Measurements from ENCODE around the gene TTYH3. TPM values are rescaled to one million over a fixed set of nuclear protein-coding genes. Genes with fewer than 3 reads are reported as not detected.

Gene TTYH3
- total RNA-seq, 1 donor from 2014 or later, result 296 TPM

DNA sequence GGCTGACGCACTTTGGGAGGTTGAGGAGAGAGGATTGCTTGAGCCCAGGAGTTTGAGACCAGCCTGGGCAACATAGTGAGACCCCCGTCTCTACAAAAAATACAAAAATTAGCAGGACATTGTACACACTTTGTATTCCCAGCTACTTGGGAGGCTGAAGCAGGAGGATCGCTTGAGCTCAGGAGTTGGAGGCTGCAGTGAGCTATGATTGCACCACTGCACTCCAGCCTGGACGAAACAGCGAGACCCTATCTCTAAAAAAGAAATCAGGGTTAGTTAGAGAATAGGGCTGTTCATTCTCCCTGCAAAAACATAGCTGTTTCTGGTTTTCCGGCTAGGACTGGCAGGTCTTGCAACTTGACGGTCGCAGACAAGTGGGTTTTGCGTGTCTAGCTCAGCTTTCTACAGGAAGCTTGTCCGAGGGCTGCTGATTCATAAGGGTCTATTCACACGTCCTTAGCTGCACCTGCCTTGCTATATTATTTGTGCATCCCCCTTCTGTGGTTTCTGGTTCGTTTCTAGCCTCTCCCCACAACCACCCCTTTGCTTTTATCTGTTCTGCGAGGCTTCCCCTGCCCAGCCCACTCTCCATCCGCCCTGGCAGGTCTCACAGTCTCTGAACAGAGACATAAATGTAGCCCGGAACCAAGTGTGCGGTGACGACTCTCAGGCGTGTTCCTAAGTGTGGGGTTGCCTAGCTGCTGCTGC, 66.9 kb downstream of the TTYH3 start:
- peaks cover 23% of the 10 kb centered on the region for H3K27me3 Mint-ChIP-seq (ENCODE audit: low read depth)
- no peaks in the 10 kb centered on the region for H3K4me1 Mint-ChIP-seq
- no peak overlapping the region for H3K27ac Mint-ChIP-seq
- H3K36me3 Mint-ChIP-seq, result no peaks in the 10 kb centered on the region
- no peak for DNase-seq (ENCODE audit: low spot score in 2 of 2, unreplicated experiment in 2 of 2)
- H3K4me3 Mint-ChIP-seq, result no peak overlapping the region
- no peaks in the 10 kb centered on the region for H3K9me3 Mint-ChIP-seq
- TF ChIP-seq, protein P1, sequence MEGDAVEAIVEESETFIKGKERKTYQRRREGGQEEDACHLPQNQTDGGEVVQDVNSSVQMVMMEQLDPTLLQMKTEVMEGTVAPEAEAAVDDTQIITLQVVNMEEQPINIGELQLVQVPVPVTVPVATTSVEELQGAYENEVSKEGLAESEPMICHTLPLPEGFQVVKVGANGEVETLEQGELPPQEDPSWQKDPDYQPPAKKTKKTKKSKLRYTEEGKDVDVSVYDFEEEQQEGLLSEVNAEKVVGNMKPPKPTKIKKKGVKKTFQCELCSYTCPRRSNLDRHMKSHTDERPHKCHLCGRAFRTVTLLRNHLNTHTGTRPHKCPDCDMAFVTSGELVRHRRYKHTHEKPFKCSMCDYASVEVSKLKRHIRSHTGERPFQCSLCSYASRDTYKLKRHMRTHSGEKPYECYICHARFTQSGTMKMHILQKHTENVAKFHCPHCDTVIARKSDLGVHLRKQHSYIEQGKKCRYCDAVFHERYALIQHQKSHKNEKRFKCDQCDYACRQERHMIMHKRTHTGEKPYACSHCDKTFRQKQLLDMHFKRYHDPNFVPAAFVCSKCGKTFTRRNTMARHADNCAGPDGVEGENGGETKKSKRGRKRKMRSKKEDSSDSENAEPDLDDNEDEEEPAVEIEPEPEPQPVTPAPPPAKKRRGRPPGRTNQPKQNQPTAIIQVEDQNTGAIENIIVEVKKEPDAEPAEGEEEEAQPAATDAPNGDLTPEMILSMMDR (IDR thresholded peaks at IDR 0.05; ENCODE audit: unreplicated experiment), result no peak

- TF ChIP-seq, protein P1 (IDR thresholded peaks at IDR 0.05; ENCODE audit: unreplicated experiment), result no peak
- no peaks in the 10 kb centered on the region for H3K4me1 Mint-ChIP-seq
- H3K4me3 Mint-ChIP-seq, result no peak overlapping the region
- no peaks in the 10 kb centered on the region for H3K36me3 Mint-ChIP-seq
- peaks cover 23% of the 10 kb centered on the region for H3K27me3 Mint-ChIP-seq (ENCODE audit: low read depth)
- H3K27ac Mint-ChIP-seq, result no peak overlapping the region
- no peaks in the 10 kb centered on the region for H3K9me3 Mint-ChIP-seq
- no peak for DNase-seq (ENCODE audit: low spot score in 2 of 2, unreplicated experiment in 2 of 2)
Measured at GRCh38 chr7:2699289-2699620, 67.5 kb downstream of the TTYH3 start.

DNA sequence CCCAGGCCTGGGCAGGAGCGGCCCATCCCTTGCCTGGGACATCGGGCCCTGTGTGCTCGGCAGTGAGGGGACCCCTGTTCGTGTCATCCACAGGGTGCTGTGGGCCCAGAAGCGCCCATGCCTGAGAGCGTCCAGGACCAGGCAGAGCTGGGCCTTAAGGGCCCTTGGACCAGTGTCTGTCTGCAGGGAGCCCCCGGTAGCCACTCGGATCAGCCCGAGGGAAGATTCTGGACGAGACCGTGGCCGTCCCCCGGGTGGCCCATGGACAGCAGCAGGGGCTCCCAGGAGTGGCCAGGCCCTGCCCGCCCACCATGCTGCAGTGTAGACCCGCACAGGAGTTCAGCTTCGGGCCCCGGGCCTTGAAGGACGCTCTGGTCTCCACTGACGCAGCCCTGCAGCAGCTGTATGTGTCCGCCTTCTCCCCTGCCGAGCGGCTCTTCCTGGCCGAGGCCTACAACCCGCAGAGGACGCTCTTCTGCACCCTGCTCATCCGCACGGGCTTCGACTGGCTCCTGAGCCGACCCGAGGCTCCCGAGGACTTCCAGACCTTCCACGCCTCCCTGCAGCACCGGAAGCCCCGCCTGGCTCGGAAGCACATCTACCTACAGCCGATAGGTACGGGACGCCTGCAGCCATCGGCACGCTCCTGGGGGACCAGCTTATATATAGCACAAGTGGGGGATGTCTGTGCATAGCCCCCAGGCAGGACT, 68.5 kb downstream of the TTYH3 start:
- H3K27me3 Mint-ChIP-seq (ENCODE audit: low read depth), result peaks cover 23% of the 10 kb centered on the region
- DNase-seq (ENCODE audit: low spot score in 2 of 2, unreplicated experiment in 2 of 2), result no peak
- peaks cover 6% of the 10 kb centered on the region for H3K9me3 Mint-ChIP-seq
- H3K4me1 Mint-ChIP-seq, result no peaks in the 10 kb centered on the region
- H3K4me3 Mint-ChIP-seq, result no peak overlapping the region
- no peaks in the 10 kb centered on the region for H3K36me3 Mint-ChIP-seq
- no peak overlapping the region for H3K27ac Mint-ChIP-seq
- TF ChIP-seq, protein P1 (IDR thresholded peaks at IDR 0.05; ENCODE audit: unreplicated experiment), result no peak

DNA sequence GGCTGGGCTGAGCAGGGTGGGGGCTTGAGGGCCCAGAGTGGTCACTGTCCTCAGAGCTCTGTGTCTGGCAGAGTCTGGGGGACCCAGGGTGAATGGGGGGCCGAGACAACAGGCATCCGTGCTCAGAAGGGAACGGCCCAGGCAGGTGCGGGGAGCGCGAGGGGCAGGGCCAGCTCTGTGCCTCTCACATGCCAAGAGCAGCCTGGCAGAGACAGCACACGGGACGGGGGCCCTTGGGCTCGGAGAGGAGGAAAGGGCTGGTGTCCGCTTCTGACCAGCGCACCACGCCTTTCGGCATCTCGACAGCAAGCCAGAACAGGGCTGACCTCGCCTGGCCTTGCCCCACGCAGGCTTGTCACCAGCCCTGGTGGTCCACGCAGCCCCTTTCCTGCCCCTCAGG, 69.6 kb downstream of the TTYH3 start:
- peaks cover 23% of the 10 kb centered on the region for H3K27me3 Mint-ChIP-seq (ENCODE audit: low read depth)
- H3K9me3 Mint-ChIP-seq, result peaks cover 6% of the 10 kb centered on the region
- H3K4me3 Mint-ChIP-seq, result no peak overlapping the region
- no peak for DNase-seq (ENCODE audit: low spot score in 2 of 2, unreplicated experiment in 2 of 2)
- TF ChIP-seq, protein P1 (IDR thresholded peaks at IDR 0.05; ENCODE audit: unreplicated experiment), result no peak
- H3K36me3 Mint-ChIP-seq, result no peaks in the 10 kb centered on the region
- H3K27ac Mint-ChIP-seq, result no peak overlapping the region
- no peaks in the 10 kb centered on the region for H3K4me1 Mint-ChIP-seq

DNA sequence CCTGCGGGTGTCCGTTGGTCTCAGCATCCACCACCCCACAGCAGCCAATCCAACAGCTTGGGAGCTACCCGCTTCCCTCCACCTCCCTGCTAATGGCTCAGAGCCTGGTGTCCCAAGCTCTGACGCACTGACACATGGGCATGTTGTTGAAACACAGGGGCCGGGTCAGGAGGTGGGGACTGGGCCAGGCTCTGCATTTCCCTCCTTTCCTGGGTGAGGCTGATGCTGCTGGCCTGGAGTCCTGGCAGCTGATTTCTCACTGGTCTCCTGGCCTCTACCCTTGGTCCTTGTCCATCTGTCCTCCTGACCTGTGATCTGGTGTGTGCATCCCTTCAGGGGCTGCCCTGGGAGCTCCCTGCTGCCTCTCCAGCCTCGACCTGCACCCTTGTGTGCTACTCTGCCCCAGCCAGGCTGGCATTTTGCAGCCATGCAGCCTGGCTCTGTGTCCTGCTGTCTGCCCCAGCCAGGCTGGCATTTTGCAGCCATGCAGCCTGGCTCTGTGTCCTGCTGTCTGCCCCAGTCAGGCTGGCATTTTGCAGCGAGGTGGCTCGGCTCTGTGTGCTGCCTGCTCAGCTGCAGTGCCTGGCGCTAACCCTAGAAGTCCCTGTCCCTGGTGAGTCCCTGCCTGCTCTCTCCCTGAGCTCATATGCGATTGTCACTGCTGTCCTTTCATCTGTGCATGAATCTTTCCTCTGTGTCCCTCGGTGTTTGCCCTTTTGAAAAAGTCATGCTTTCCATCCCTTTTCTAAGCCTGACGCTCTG, 70.2 kb downstream of the TTYH3 start:
- no peaks in the 10 kb centered on the region for H3K4me1 Mint-ChIP-seq

More for the DNA sequence above, 70.2 kb downstream of the TTYH3 start:
- Mint-ChIP-seq H3K36me3 (no peaks in the 10 kb centered on the region), H3K27me3 (ENCODE audit: low read depth) (peaks cover 23% of the 10 kb centered on the region), H3K27ac (no peak overlapping the region), H3K4me3 (no peak overlapping the region), H3K9me3 (peaks cover 6% of the 10 kb centered on the region)
- TF ChIP-seq, protein P1 (IDR thresholded peaks at IDR 0.05; ENCODE audit: unreplicated experiment), result no peak
- no peak for DNase-seq (ENCODE audit: low spot score in 2 of 2, unreplicated experiment in 2 of 2)

Data from mesothelial cell of epicardium (in vitro differentiated cells).